Measurements from ENCODE around the gene CHIT1. TPM values are rescaled to one million over a fixed set of nuclear protein-coding genes. Genes with fewer than 3 reads are reported as not detected.

The CHIT1 gene
- total RNA-seq, 4 donors from 2014 or later, result 0.67 to 4.1 TPM; not detected in 2

GRCh38 chr1:203174324-203174985, 55.0 kb downstream of the CHIT1 start:
- H3K9me3 ChIP-seq, result no peaks in the 10 kb centered on the region
- no peaks in the 10 kb centered on the region for H3K36me3 ChIP-seq
- no peaks in the 10 kb centered on the region for H3K27me3 ChIP-seq
- no peak overlapping the region for H3K4me3 ChIP-seq
- peaks cover 0 to 2% (median 0%) of the 10 kb centered on the region in 4 donors for H3K4me1 ChIP-seq
- DNase-seq, result no peak
- TF ChIP-seq, protein P1, sequence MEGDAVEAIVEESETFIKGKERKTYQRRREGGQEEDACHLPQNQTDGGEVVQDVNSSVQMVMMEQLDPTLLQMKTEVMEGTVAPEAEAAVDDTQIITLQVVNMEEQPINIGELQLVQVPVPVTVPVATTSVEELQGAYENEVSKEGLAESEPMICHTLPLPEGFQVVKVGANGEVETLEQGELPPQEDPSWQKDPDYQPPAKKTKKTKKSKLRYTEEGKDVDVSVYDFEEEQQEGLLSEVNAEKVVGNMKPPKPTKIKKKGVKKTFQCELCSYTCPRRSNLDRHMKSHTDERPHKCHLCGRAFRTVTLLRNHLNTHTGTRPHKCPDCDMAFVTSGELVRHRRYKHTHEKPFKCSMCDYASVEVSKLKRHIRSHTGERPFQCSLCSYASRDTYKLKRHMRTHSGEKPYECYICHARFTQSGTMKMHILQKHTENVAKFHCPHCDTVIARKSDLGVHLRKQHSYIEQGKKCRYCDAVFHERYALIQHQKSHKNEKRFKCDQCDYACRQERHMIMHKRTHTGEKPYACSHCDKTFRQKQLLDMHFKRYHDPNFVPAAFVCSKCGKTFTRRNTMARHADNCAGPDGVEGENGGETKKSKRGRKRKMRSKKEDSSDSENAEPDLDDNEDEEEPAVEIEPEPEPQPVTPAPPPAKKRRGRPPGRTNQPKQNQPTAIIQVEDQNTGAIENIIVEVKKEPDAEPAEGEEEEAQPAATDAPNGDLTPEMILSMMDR (IDR thresholded peaks at IDR 0.05), result no peak
- TF ChIP-seq POLR2A (IDR thresholded peaks at IDR 0.05), result no peak
- H3K27ac ChIP-seq, result no peak overlapping the region

GRCh38 chr1:203173566-203173965, 55.9 kb downstream of the CHIT1 start:
- no peak overlapping the region for H3K4me3 ChIP-seq
- TF ChIP-seq POLR2A (IDR thresholded peaks at IDR 0.05), result no peak
- TF ChIP-seq, protein P1 (IDR thresholded peaks at IDR 0.05), result no peak
- DNase-seq, result no peak
- no peaks in the 10 kb centered on the region for H3K27me3 ChIP-seq
- no peaks in the 10 kb centered on the region for H3K9me3 ChIP-seq
- peaks cover 0 to 2% (median 0%) of the 10 kb centered on the region in 4 donors for H3K4me1 ChIP-seq
- H3K27ac ChIP-seq, result no peak overlapping the region
- H3K36me3 ChIP-seq, result no peaks in the 10 kb centered on the region

GRCh38 chr1:203173011-203173555, 56.4 kb downstream of the CHIT1 start:
- no peaks in the 10 kb centered on the region for H3K9me3 ChIP-seq
- no peak for TF ChIP-seq POLR2A (IDR thresholded peaks at IDR 0.05)
- TF ChIP-seq, protein P1 (IDR thresholded peaks at IDR 0.05), result no peak
- no peaks in the 10 kb centered on the region for H3K27me3 ChIP-seq
- peaks cover 0 to 2% (median 0%) of the 10 kb centered on the region in 4 donors for H3K4me1 ChIP-seq
- H3K4me3 ChIP-seq, result no peak overlapping the region
- DNase-seq, result no peak
- H3K27ac ChIP-seq, result no peak overlapping the region
- H3K36me3 ChIP-seq, result no peaks in the 10 kb centered on the region

GRCh38 chr1:203172184-203173010, 57.1 kb downstream of the CHIT1 start:
- Histone ChIP-seq H3K27ac (no peak overlapping the region), H3K4me3 (no peak overlapping the region), H3K36me3 (no peaks in the 10 kb centered on the region), H3K27me3 (no peaks in the 10 kb centered on the region), H3K4me1 (peaks cover 0 to 2% (median 0%) of the 10 kb centered on the region in 4 donors), H3K9me3 (no peaks in the 10 kb centered on the region)
- no peak for TF ChIP-seq POLR2A (IDR thresholded peaks at IDR 0.05)
- TF ChIP-seq, protein P1 (IDR thresholded peaks at IDR 0.05), result peak in 5 of 6 experiments; percentile 30 to 78 (median 74)
- DNase-seq, result peak; percentile 22 to 75 (median 64)

DNA sequence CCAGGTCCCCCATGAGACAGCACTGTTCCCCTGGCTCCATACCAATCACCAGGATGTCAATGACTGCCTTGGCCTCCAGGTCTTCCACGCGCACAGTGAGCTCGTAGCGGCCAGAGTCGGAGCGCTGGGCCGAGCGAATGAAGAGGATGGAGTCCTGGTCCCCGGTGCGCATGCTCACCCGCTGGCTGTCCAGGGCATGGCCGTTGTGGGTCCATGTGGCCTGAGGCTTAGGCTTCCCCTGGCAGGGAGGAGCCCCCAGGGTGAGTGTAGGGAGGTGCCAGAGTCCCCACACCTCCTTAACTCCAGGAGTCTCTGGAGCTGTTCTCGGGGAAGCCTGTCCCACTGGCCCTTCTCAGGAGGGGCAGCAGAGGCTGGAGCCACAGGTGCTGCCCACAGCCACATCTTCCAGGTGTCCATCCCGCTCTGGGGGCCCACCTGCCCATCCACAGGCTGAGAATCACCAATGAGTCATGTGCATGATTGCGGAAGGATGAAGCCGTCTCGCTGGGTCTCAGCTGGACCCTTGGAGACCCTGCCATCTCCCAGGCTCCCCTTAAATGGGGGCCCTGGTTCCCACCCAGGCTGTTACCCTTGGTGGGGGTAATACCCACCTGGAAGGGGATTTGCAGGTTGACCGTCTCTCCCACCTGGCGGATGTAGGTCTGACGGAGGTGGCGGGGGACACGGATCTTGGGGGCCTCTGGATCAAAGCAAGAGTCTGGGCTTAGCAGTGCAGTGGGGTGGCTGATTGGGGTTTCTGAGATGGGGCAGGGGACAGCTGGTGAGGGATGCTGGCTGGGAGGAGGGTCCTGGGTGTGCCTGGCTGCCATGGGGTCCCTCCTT, 57.9 kb downstream of the CHIT1 start:
- no peaks in the 10 kb centered on the region for H3K36me3 ChIP-seq
- no peaks in the 10 kb centered on the region for H3K27me3 ChIP-seq
- DNase-seq, result peak in 1 of 3 donors; percentile 35

More for the DNA sequence above, 57.9 kb downstream of the CHIT1 start:
- Histone ChIP-seq H3K4me3 (no peak overlapping the region), H3K9me3 (no peaks in the 10 kb centered on the region), H3K4me1 (peaks cover 0 to 2% (median 0%) of the 10 kb centered on the region in 4 donors), H3K27ac (no peak overlapping the region)
- TF ChIP-seq, protein P1 (IDR thresholded peaks at IDR 0.05), result no peak
- TF ChIP-seq POLR2A (IDR thresholded peaks at IDR 0.05), result no peak
